GM21528 (cell line): ENCODE results near the gene SLC38A11.
"Not testable (repeated sequence)": the region's sequence is repeated elsewhere in the genome, so short reads cannot be mapped to it uniquely, and the experiment has no call there.

Experiments used
- ATAC-seq: cut with Tn5 transposase; IDR thresholded peaks from one replicate; pipeline ENCODE4 v1.9.1; 2021; ENCODE audit warnings: mild to moderate bottlenecking, moderate library complexity; ENCODE audit not compliant: unreplicated experiment, low FRiP score

The SLC38A11 gene, protein sequence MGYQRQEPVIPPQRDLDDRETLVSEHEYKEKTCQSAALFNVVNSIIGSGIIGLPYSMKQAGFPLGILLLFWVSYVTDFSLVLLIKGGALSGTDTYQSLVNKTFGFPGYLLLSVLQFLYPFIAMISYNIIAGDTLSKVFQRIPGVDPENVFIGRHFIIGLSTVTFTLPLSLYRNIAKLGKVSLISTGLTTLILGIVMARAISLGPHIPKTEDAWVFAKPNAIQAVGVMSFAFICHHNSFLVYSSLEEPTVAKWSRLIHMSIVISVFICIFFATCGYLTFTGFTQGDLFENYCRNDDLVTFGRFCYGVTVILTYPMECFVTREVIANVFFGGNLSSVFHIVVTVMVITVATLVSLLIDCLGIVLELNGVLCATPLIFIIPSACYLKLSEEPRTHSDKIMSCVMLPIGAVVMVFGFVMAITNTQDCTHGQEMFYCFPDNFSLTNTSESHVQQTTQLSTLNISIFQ

DNA sequence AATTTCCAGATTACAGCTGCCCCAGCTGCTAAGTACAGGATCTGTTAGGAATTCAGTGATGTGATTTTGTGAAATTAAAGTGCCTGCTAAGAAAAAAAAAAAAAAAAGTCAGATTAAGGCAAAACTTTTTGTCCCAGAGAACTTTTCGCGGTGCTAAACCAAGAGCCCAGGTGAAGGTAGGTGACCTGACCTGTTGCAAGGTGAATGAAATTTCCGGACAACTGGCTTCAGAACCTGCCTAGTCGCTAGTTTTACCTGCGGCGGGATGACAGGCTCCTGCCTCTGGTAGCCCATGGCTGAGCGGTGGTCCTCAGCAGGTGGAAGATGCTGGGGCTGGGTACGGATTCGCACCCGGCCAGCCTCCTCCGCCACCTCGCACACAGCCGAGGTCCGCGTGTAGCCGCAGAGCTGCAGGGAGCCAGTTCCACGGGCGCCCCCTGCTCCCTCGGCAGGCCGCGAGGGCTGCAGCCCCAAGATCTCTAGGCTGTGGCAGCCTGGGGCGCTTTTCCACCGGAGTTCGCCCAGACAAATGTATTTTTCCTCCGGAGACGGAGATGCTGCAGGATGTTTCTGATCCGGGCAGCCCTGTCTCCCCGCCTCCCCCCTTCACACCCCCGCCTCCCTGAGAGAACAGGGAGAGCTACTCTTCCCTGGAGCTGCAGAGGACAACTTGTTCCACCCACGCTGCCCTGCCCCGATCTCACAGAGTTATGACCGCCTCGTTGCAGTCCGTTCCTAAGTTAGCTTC lies at the start of gene SLC38A11:
Gene SLC38A11, minus strand, starts transcription at position 572 of the 748 bp plus-strand sequence. Its CDS starts 278 bp downstream, at position 294.
- no peak for ATAC-seq

DNA sequence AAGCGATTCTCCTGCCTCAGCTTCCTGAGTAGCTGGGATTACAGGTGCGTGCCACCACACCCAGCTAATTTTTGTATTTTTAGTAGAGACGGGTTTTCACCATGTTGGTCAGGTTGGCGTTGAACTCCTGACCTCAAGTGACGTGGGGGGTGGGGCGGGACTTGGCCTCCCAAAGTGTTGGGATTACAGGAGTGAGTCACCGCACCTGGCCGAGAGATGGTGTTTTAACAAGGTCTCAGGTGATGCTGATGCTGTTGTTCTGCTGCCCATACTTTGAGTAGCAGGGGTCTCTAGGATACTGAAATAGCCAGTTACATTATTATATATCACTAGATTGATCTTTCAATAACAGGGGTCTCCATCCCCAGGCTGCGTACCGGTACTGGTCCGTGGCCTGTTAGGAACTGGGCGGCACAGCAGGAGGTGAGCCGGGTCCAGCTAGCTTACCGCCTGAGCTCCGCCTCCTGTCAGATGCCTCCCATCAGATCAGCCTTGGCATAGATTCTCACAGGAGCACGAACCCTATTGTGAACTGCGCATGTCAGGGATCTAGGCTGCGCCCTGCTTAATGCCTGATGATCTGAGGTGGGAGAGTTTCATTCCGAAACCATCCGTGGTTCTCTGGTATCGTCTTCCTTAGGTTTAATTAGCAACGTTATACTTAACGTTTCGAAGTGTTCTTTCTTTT lies 48.3 kb upstream of the SLC38A11 start:
- no peak for ATAC-seq

DNA sequence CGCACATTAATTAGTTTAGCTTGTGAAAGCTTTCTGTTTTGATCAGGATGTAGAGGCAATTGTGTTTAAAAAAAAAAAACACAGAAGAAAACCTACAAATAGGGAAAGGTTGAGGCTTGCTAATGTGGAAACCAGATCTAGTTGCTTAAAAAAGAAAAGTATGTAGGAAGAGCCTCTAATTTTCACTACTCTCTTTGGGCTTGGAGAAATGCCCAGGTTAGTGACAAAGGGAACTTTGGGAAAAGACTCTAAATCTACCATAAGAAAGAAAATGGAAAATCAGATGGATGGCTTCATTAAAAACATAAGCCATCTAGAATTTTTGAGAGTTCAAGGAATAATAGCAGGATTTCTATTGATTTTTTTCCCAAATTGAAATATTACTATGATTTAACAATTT lies 47.3 kb upstream of the SLC38A11 start:
- ATAC-seq, result no peak

DNA sequence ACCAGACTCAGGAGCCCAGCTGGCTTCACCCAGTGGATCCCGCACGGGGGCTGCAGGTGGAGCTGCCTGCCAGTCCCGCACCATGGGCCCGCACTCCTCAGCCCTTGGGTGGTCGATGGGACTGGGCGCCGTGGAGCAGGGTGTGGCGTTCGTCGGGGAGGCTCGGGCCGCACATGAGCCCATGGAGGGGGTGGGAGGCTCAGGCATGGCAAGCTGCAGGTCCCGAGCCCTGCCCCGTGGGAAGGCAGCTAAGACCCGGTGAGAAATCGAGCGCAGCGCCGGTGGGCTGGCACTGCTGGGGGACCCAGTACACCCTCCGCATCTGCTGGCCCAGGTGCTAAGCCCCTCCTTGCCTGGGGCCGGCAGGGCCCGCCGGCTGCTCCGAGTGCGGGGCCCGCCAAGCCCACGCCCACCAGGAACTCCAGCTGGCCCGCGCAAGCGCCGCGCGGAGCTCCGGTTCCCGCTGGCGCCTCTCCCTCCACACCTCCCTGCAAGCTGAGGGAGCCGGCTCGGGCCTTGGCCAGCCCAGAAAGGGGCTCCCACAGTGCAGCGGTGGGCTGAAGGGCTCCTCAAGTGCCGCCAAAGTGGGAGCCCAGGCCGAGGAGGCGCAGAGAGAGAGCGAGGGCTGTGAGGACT lies 39.5 kb upstream of the SLC38A11 start:
- not testable (repeated sequence) for ATAC-seq

- no peak for ATAC-seq
Observed at GRCh38 chr2:164993287-164994016, 38.1 kb upstream of the SLC38A11 start.

DNA sequence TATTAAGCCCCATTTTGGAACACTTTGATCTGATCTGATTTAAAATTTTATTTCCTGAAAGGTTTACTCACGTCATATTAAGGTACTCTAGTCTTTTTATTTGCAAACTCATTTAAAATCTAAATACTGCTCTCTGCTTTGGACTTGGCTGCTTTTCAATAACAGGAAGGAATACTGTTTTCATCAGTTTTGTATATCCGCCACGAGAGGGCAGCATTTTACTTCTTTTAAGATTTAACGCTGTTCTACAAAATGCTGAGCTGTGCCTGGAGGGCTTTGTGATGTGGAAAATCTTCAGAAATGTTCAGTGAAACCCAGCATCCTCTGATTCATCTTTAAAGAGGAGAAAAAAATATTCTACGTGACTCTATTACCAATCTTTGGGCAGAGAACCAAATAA lies 37.5 kb upstream of the SLC38A11 start:
- peak; percentile 57 for ATAC-seq

DNA sequence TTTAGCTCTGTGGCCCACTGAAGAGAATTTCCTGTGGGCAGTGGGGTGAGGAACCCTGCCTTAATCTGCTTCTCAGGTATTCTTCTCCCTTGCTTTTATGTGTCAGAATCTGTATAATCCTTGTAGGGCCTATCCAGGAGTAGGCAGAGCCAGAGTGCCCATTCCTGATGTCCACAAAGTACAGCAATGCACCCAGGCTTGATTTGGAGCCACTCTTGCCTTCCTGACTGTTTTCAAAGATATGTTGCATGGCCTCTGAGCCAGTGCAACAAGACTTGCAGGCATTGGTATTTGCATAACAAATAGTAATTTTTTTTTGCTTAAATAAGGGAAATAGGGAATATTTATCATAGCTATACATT lies 36.7 kb upstream of the SLC38A11 start:
- ATAC-seq, result peak; percentile 36

- peak; percentile 75 for ATAC-seq
Observed at GRCh38 chr2:164991361-164992092, 36.2 kb upstream of the SLC38A11 start.

GRCh38 chr2:164990953-164991352 lies 35.6 kb upstream of the SLC38A11 start:
- not testable (repeated sequence) for ATAC-seq

GRCh38 chr2:164988805-164989204 lies 33.5 kb upstream of the SLC38A11 start:
- not testable (repeated sequence) for ATAC-seq

DNA sequence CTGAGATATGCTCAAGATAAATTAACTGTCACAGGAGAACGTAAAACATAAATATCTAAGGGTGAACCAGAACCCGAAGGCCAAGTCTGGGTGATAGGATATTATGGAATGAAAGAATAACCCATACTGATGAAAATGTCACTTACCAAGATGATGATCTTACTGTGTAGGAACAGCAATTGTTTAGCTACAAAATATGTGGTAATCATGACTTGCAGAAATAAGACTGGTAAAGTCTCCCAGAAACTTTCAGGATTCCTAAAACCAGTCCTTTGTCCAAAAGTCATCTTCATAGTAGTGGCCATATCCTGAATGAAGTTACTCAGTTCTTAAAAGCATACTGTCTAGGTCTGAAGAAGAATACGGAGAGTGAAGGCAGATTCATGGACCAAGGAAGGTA lies 30.7 kb upstream of the SLC38A11 start:
- ATAC-seq, result not testable (repeated sequence)

DNA sequence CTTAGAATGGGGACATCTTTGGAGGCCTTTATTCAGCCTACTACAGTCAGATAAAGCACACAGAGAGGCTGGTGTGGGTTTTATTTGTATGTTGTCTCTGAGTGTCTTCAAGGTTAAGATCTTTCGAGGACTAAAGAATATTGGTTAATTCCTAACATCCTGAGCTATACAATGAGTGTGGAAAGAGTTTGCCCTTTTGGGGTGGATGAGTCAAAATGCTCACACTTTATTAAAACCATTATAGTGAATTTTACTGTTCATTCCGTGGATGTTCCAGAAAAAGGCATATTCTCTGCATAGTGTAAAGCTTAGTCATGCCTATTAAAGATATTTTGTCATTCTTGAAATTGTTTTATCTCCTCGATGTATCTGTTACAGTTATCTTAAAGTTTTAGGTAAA lies 29.1 kb upstream of the SLC38A11 start:
- no peak for ATAC-seq

- ATAC-seq, result no peak
Observed at GRCh38 chr2:164981217-164981990, 26.1 kb upstream of the SLC38A11 start.

DNA sequence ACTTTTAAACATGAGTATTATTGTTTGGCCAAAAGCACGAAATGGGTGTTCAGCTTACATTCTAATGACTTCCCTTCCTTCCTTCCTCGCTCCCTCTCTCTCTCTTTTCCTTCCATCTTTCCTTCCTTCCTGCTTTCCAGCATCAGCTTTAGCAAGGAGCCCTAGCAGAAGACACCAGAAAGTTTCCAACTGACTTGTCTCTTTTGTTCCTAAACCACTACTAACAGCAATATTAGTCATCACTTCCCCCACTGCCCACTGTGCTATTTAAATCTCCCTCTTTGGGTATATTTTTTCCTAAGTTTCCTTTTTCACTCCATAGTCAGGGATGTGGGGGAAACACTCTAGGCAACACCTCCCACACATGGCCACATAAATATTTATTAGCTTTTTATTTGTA lies 25.4 kb upstream of the SLC38A11 start:
- not testable (repeated sequence) for ATAC-seq

GRCh38 chr2:164979113-164979512 lies 23.8 kb upstream of the SLC38A11 start:
- no peak for ATAC-seq

DNA sequence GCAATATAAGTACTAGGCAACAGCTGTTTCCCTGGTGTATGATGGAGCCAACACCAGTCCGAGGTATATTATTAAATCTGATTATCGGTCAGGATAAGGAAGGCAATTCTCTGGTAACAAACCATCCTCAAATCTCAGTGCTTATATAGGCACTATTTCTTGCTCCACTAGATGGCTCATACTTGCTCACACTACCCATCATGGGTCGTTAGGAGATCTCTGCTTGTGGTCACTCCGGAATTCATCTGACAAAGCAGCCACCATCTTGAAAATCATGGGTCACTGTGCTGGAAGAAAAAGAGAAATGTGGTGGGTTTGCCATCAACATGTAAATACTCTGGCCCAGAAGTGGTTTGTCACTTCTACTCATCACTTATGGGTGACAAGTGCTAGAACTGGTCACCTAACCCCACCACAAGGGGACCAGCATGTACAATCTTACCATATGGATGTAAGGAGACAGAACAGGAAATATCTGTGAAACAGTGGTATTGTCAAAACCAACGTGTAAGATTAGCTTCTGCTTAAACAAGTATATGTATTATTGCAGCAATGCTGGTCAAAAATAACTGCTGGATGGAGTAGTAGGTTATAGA lies 21.6 kb upstream of the SLC38A11 start:
- not testable (repeated sequence) for ATAC-seq

DNA sequence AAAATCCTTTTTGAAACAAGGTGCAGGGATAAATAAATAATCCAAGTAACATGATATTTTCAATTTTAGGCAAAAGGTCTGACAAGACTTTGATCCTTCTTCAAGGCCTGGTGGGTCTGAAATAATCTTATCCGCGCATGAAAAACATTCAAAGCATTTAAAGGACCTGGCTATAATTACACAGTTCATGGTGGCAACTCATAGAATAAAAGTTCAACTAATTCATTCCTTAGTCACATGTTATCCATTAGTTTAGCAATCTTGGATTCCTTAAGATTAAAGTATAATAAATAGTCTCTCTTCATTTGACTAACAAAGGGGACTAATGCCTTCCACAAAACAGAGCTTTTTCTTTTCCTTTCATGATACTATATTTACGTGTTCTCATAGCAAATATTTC lies 21.0 kb upstream of the SLC38A11 start:
- no peak for ATAC-seq

GRCh38 chr2:164975891-164976290 lies 20.6 kb upstream of the SLC38A11 start:
- no peak for ATAC-seq
